Sigmoid colon (tissue), 7 donors: Measurements from ENCODE around the gene MRPL23. TPM values are rescaled to one million over a fixed set of nuclear protein-coding genes. Genes with fewer than 3 reads are reported as not detected.
A peak's percentile ranks its signal among the peaks of the same experiment; 100 is the strongest.

ENCODE experiments used
- DNase-seq: peaks from one replicate; pipeline ENCODE4 v3.0.0-alpha.2; 2019
- H3K27ac ChIP-seq, 4 donors: fragments of 200-600 bp; sonication (generic); one replicate each; pipeline ENCODE4 v1.5.1; 2016 to 2019; ENCODE audit warnings: mild to moderate bottlenecking in 1 of 4
- H3K27me3 ChIP-seq, 3 donors: fragments of 200-600 bp; sonication (generic); one replicate each; pipeline ENCODE4 v1.5.1; 2019; ENCODE audit warnings: mild to moderate bottlenecking in 1 of 3
- H3K36me3 ChIP-seq, 4 donors: fragments of 200-600 bp; sonication (generic); one replicate each; pipeline ENCODE4 v1.5.1; 2016 to 2019
- H3K4me1 ChIP-seq, 4 donors: fragments of 200-600 bp; sonication (generic); one replicate each; pipeline ENCODE4 v1.5.1; 2017 to 2019
- H3K4me3 ChIP-seq, 4 donors: fragments of 200-600 bp; sonication (generic); one replicate each; pipeline ENCODE4 v1.5.1; 2017 to 2019; ENCODE audit warnings: mild to moderate bottlenecking in 2 of 4, moderate library complexity in 1 of 4
- H3K9me3 ChIP-seq, 4 donors: fragments of 200-600 bp in 3 of 4; sonication (generic) in 3 of 4; one replicate each; pipeline versions ENCODE4 v1.5.1 to v1.6.1; 2013 to 2019
- EP300 ChIP-seq, 4 donors: sonication (generic); formaldehyde crosslinking; IDR thresholded peaks; one replicate each; pipeline ENCODE4 v1.6.1; 2017; ENCODE audit warnings: antibody characterized with exemption in 4 of 4
- POLR2A ChIP-seq, 2 donors: fragments of 450-650 bp; IDR thresholded peaks; one replicate each; pipeline ENCODE4 v1.6.1; 2016; ENCODE audit warnings: antibody characterized with exemption in 2 of 2, mild to moderate bottlenecking in 2 of 2, moderate library complexity in 2 of 2
- POLR2AphosphoS5 ChIP-seq, 4 donors: sonication (generic); formaldehyde crosslinking; IDR thresholded peaks; one replicate each; pipeline ENCODE4 v1.6.1; 2017; ENCODE audit warnings: antibody characterized with exemption in 4 of 4
- WGBS, 2 donors: extraction: QIAGEN DNeasy Blood & Tissue Kit; methylation state at CpG; one replicate each; pipeline ENCODE4 v1.1.7; 2013; 5-methylcytosine and 5-hydroxymethylcytosine counted together
- intact Hi-C: fragments of 100-400 bp; cut with DNase I; formaldehyde crosslinking; loops from one replicate; pipeline ENCODE4 v1.15.1; 2023
- polyA plus RNA-seq, 3 donors: library from polyadenylated mRNA; stranded (reverse); fragments of 200-250 nt; gene quantifications; one replicate each; pipeline ENCODE4 v1.2.3, GENCODE V29; 2013
- total RNA-seq, 4 donors: library from RNA; depleted of rRNA; stranded (reverse); fragments of >200 nt; gene quantifications; one replicate each; pipeline ENCODE4 v1.1.0, GENCODE V29; 2016
- TF ChIP-seq, protein P1 (sequence below), 4 experiments: fragments of 450-650 bp in 3 of 4; fragments of 200-600 bp in 1 of 4; IDR thresholded peaks; one replicate each; pipeline ENCODE4 v1.5.1; 2016 to 2019; ENCODE audit warnings: antibody characterized with exemption in 4 of 4, mild to moderate bottlenecking in 3 of 4, moderate library complexity in 2 of 4
- donor health status: healthy with polysubstance abuse.
- donor health status: Bipolar disorder and iron deficiency.
- donor health status: healthy.

MRPL23 gene
- total RNA-seq (100 to 1,000 TPM in 1 of 4 donors, 10 to 100 TPM in 3; 61.2 to 132 (median 73.3) TPM), polyA plus RNA-seq (100 to 1,000 TPM in 2 of 3 donors, 10 to 100 TPM in 1; 63.3 to 189 (median 132) TPM)

- DNase-seq, result peak; percentile 27
- intact Hi-C loops, result no loop called here
Observed at GRCh38 chr11:1946812-1947484, at the start of gene MRPL23. TSS of gene MRPL23 (plus strand) at chr11:1947332. CDS start at chr11:1947363, 31 bp downstream.

DNA sequence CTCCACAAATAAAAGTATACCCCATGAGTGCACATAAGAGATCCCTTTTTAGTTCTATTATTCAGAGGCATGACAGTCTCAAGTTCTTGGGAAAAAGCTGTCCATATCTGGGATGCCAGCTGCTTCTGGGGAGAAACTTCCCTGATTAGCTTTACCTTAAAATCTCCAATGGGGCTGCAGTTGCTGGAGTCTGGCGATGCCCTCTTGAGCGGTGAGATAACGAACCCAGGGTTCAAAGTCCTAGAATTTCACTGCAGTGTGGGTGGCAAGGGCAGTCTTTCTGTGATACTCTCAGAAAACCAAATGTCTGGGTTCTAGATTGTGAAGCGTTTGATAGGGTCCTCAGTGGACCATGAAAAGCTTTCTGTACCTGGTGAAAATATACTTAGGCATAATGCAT lies 48.0 kb upstream of the MRPL23 start:
- WGBS, 2 donors, result 27 to 75% methylated on average over 4 of the region's 4 CpGs
- H3K9me3 ChIP-seq, result no peaks in the 10 kb centered on the region
- H3K27me3 ChIP-seq, result peaks cover 0 to 6% (median 0%) of the 10 kb centered on the region in 3 donors
- no peak for DNase-seq
- no peak overlapping the region for H3K27ac ChIP-seq
- no peaks in the 10 kb centered on the region for H3K36me3 ChIP-seq
- no peaks in the 10 kb centered on the region for H3K4me1 ChIP-seq
- no peak overlapping the region for H3K4me3 ChIP-seq
- intact Hi-C loops, result no loop called here
- no peak for TF ChIP-seq EP300 (IDR thresholded peaks at IDR 0.05)
- TF ChIP-seq, protein P1, sequence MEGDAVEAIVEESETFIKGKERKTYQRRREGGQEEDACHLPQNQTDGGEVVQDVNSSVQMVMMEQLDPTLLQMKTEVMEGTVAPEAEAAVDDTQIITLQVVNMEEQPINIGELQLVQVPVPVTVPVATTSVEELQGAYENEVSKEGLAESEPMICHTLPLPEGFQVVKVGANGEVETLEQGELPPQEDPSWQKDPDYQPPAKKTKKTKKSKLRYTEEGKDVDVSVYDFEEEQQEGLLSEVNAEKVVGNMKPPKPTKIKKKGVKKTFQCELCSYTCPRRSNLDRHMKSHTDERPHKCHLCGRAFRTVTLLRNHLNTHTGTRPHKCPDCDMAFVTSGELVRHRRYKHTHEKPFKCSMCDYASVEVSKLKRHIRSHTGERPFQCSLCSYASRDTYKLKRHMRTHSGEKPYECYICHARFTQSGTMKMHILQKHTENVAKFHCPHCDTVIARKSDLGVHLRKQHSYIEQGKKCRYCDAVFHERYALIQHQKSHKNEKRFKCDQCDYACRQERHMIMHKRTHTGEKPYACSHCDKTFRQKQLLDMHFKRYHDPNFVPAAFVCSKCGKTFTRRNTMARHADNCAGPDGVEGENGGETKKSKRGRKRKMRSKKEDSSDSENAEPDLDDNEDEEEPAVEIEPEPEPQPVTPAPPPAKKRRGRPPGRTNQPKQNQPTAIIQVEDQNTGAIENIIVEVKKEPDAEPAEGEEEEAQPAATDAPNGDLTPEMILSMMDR (IDR thresholded peaks at IDR 0.05), result no peak
- no peak for TF ChIP-seq POLR2A (IDR thresholded peaks at IDR 0.05)
- no peak for TF ChIP-seq POLR2AphosphoS5 (IDR thresholded peaks at IDR 0.05)

More at GRCh38 chr11:1946812-1947484, at the start of gene MRPL23:
- H3K9me3 ChIP-seq, result no peaks in the 10 kb centered on the region
- H3K4me1 ChIP-seq, result no peaks in the 10 kb centered on the region
- no peak within 1 kb of the TSS for H3K27ac ChIP-seq
- H3K36me3 ChIP-seq, result no peaks in the 10 kb centered on the region
- no peaks in the 10 kb centered on the region for H3K27me3 ChIP-seq
- no peak within 1 kb of the TSS for H3K4me3 ChIP-seq
- TF ChIP-seq POLR2A (IDR thresholded peaks at IDR 0.05) (no peak), POLR2AphosphoS5 (IDR thresholded peaks at IDR 0.05) (no peak), EP300 (IDR thresholded peaks at IDR 0.05) (no peak)
- TF ChIP-seq, protein P1 (IDR thresholded peaks at IDR 0.05), result no peak
- WGBS, 2 donors, result 1% methylated on average over 21 of the region's 85 CpGs; no CpG with 5 or more reads in 1 of the 2 donors

- Histone ChIP-seq H3K27ac (no peak overlapping the region), H3K36me3 (no peaks in the 10 kb centered on the region), H3K27me3 (peaks cover 0 to 6% (median 0%) of the 10 kb centered on the region in 3 donors), H3K4me1 (no peaks in the 10 kb centered on the region), H3K9me3 (no peaks in the 10 kb centered on the region), H3K4me3 (no peak overlapping the region)
- no peak for TF ChIP-seq EP300 (IDR thresholded peaks at IDR 0.05)
- TF ChIP-seq, protein P1 (IDR thresholded peaks at IDR 0.05), result no peak
- no peak for DNase-seq
- intact Hi-C loops, result no loop called here
- WGBS, 2 donors, result 61 to 80% methylated on average over 5 of the region's 5 CpGs
Observed at GRCh38 chr11:1899686-1900085, 47.4 kb upstream of the MRPL23 start.

- intact Hi-C loops, result no loop called here
- DNase-seq, result no peak
- H3K27ac ChIP-seq, result peak overlapping the region in 3 of 4 donors; percentile 35 to 66 (median 56)
- no peak overlapping the region for H3K4me3 ChIP-seq
- TF ChIP-seq, protein P1 (IDR thresholded peaks at IDR 0.05), result no peak
- TF ChIP-seq EP300 (IDR thresholded peaks at IDR 0.05) (no peak), POLR2A (IDR thresholded peaks at IDR 0.05) (no peak), POLR2AphosphoS5 (IDR thresholded peaks at IDR 0.05) (no peak)
- no peaks in the 10 kb centered on the region for H3K9me3 ChIP-seq
- 22 to 24% methylated on average over 5 of the region's 5 CpGs for WGBS, 2 donors
- no peaks in the 10 kb centered on the region for H3K36me3 ChIP-seq
- H3K4me1 ChIP-seq, result no peaks in the 10 kb centered on the region
- H3K27me3 ChIP-seq, result peaks cover 0 to 6% (median 0%) of the 10 kb centered on the region in 3 donors
Observed at GRCh38 chr11:1906181-1906580, 41.0 kb upstream of the MRPL23 start.
